ENCODE results near the gene SMYD1.

Gene SMYD1

DNA sequence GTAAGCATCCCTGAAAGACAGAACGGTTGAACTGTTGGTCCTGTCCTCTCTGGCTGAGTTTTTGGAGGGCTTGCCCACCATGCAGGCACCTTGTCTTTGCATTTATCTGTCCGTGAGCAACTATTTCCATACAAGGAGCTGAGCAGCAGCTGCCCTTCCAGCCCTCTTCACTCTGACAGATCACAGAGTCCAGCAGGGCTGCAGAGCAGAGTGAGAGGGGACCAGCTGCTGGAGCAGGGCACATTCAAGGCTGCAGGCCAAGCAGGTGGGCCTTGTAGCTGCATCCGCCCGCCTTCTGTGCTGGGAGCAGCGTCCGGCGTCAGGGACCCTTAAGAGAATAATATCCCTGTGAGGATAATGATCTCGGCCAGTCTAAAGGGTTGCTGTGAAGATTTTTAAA lies 9.5 kb downstream of the SMYD1 start:
- H3K9me3 ChIP-seq (ENCODE audit: control insufficient read depth, low read depth, low read length) = no peaks in the 10 kb centered on the region
- H3K36me3 ChIP-seq (ENCODE audit: control insufficient read depth, low read depth, low read length) = no peaks in the 10 kb centered on the region
- H3K9ac ChIP-seq (ENCODE audit: low read length) = no peak overlapping the region
- H3K27ac ChIP-seq (ENCODE audit: low read length) = no peak overlapping the region
- no peak overlapping the region for H3K4me3 ChIP-seq (ENCODE audit: low read length)
- no peaks in the 10 kb centered on the region for H3K4me1 ChIP-seq (ENCODE audit: control insufficient read depth, low read depth, low read length)
- H3K27me3 ChIP-seq (ENCODE audit: control insufficient read depth, insufficient read depth, low read length) = no peaks in the 10 kb centered on the region

DNA sequence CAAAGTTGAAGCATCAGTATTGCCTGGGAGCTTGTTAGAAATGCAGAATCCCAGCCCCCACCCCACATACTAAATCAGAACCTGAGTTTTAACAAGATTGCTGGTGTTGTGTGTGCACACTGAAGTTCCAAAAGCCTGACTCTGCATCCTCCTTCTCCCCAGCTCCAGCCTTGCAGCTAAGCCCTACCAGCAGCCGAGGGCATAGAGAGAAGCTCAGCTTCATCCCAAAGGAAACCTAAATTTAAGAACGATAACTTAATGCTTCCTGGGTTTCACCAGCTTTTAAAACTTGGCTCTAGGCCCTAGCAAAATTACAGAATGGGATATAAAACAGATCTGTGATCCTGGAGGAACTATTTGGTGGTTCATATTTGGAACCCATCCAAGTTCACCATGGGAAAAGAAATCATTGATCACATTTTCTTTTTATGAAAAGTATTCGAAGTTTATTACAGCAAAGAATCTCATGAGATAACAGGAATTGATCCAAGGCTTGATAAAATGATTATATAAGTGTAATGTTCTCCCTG lies 11.1 kb downstream of the SMYD1 start:
- Histone ChIP-seq H3K4me3 (ENCODE audit: low read length) (no peak overlapping the region), H3K9ac (ENCODE audit: low read length) (no peak overlapping the region), H3K27me3 (ENCODE audit: control insufficient read depth, insufficient read depth, low read length) (no peaks in the 10 kb centered on the region), H3K4me1 (ENCODE audit: control insufficient read depth, low read depth, low read length) (no peaks in the 10 kb centered on the region), H3K9me3 (ENCODE audit: control insufficient read depth, low read depth, low read length) (no peaks in the 10 kb centered on the region), H3K36me3 (ENCODE audit: control insufficient read depth, low read depth, low read length) (no peaks in the 10 kb centered on the region), H3K27ac (ENCODE audit: low read length) (no peak overlapping the region)

DNA sequence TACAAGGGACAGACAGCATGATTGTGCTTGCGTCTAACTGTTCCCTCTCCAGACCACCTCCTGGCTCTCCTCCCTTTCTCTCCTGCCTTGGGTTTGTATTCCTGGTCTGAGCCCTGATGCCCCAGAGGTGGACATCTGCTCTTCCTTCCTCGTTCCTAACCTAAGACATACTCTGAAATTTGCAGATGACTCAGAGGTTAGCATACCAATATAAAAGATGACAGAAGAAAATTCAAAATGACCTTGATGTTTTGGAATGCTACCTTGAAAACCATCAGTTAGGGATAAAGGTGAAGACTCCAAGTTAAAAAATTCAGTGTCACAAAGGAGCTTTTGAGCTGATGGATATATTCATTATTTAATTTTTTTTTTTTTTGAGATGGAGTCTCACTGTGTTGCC lies 12.9 kb downstream of the SMYD1 start:
- no peak overlapping the region for H3K9ac ChIP-seq (ENCODE audit: low read length)
- H3K4me3 ChIP-seq (ENCODE audit: low read length) = no peak overlapping the region
- H3K27ac ChIP-seq (ENCODE audit: low read length) = no peak overlapping the region
- H3K27me3 ChIP-seq (ENCODE audit: control insufficient read depth, insufficient read depth, low read length) = no peaks in the 10 kb centered on the region
- no peaks in the 10 kb centered on the region for H3K4me1 ChIP-seq (ENCODE audit: control insufficient read depth, low read depth, low read length)
- no peaks in the 10 kb centered on the region for H3K9me3 ChIP-seq (ENCODE audit: control insufficient read depth, low read depth, low read length)
- no peaks in the 10 kb centered on the region for H3K36me3 ChIP-seq (ENCODE audit: control insufficient read depth, low read depth, low read length)

DNA sequence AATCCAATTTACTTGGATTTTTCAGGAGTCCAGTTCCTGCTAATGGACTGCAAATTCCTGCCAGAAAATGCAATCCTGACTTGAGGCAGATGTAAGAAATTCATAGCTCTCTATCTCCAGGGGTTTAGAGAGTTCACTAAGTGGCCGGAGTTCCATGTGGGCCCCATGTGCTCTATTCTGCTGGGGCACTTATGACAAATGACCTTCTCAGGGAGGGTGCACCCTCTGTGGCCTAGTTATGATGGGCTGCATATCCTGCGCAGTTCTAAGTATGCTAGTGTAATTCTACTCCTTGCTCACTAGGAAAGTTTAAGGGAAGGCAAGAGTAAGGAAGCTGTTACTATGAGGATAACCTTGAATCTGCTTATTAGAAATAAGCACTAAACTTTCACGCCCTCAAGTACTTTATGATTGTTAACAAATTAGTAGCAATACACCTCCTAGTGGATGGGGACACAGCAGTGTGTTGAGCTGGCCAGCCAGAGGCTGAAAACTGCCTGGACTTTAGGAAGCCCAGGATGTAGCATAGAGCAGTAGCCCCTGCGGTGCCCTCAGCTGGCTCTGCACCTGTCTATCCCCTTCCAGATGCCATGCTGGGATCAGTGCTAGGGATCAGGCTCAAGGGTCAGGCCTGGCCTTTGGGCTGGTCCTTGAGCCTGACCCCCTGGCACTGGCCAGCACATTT lies 14.4 kb downstream of the SMYD1 start:
- Histone ChIP-seq H3K9ac (ENCODE audit: low read length) (no peak overlapping the region), H3K9me3 (ENCODE audit: control insufficient read depth, low read depth, low read length) (no peaks in the 10 kb centered on the region), H3K4me3 (ENCODE audit: low read length) (no peak overlapping the region), H3K4me1 (ENCODE audit: control insufficient read depth, low read depth, low read length) (no peaks in the 10 kb centered on the region), H3K27ac (ENCODE audit: low read length) (no peak overlapping the region), H3K27me3 (ENCODE audit: control insufficient read depth, insufficient read depth, low read length) (no peaks in the 10 kb centered on the region), H3K36me3 (ENCODE audit: control insufficient read depth, low read depth, low read length) (no peaks in the 10 kb centered on the region)

DNA sequence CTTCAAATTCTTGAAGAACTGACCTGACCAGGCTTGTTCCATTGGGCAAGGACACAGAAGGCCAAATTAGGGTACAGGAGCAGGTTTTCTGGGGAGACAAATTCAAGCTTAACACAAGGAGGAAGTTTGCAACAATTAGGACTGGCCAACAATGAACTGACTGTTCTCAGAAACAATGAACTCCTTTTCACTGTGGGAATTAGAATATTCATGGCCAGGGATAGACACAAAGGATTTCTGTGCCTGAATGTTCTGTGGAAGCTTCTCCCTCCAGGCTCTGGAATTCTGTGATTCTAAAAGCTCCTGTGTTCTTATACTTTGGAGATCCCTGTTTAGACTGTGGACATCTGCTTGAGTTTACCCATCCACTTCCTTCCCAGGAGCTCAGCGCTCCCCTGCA lies 15.2 kb downstream of the SMYD1 start:
- Histone ChIP-seq H3K9me3 (ENCODE audit: control insufficient read depth, low read depth, low read length) (no peaks in the 10 kb centered on the region), H3K4me1 (ENCODE audit: control insufficient read depth, low read depth, low read length) (no peaks in the 10 kb centered on the region), H3K27ac (ENCODE audit: low read length) (no peak overlapping the region), H3K27me3 (ENCODE audit: control insufficient read depth, insufficient read depth, low read length) (no peaks in the 10 kb centered on the region), H3K9ac (ENCODE audit: low read length) (no peak overlapping the region), H3K36me3 (ENCODE audit: control insufficient read depth, low read depth, low read length) (no peaks in the 10 kb centered on the region), H3K4me3 (ENCODE audit: low read length) (no peak overlapping the region)

DNA sequence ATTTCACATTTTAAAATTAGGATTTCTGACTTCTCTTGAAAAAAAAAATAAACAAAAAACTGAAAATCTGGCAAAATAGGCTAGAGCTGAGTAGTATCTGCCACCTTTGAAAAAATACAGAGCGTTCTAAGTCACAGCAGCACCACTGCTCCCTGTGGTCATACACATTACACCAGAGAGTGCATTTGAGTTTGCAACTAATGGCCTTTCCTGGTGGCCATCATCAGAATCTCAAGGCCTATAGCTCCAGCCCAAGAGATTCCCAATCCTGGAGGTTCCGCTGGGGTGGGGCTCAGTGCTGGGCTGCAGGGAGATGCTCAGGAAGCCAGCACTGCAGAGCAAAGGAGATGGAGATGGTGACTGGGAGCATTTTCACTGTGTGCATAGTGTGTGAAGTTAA lies 17.5 kb downstream of the SMYD1 start:
- H3K27ac ChIP-seq (ENCODE audit: low read length) = no peak overlapping the region
- H3K9me3 ChIP-seq (ENCODE audit: control insufficient read depth, low read depth, low read length) = no peaks in the 10 kb centered on the region
- H3K27me3 ChIP-seq (ENCODE audit: control insufficient read depth, insufficient read depth, low read length) = no peaks in the 10 kb centered on the region
- no peaks in the 10 kb centered on the region for H3K36me3 ChIP-seq (ENCODE audit: control insufficient read depth, low read depth, low read length)
- H3K4me1 ChIP-seq (ENCODE audit: control insufficient read depth, low read depth, low read length) = no peaks in the 10 kb centered on the region
- H3K4me3 ChIP-seq (ENCODE audit: low read length) = no peak overlapping the region
- no peak overlapping the region for H3K9ac ChIP-seq (ENCODE audit: low read length)

DNA sequence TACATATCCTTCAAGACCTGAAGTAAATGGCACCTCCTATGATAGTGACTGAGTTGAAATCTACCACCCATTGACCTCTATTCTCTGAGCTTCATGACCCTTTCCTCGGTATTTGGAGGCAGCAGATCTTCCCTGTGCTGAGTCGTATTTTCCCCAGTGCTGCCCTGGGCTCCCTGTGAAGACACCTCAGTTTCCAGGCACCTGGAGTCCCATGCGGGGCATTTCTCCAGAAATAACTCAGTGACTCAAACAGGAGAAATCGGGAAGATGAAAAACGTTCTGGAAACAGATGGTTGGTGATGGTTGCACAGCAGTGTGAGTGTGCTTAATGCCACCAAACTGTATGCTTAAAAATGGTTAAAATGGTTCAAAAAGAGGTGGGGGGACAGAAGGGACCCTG lies 18.0 kb downstream of the SMYD1 start:
- Histone ChIP-seq H3K27me3 (ENCODE audit: control insufficient read depth, insufficient read depth, low read length) (no peaks in the 10 kb centered on the region), H3K4me3 (ENCODE audit: low read length) (no peak overlapping the region), H3K9ac (ENCODE audit: low read length) (no peak overlapping the region), H3K36me3 (ENCODE audit: control insufficient read depth, low read depth, low read length) (no peaks in the 10 kb centered on the region), H3K27ac (ENCODE audit: low read length) (no peak overlapping the region), H3K4me1 (ENCODE audit: control insufficient read depth, low read depth, low read length) (no peaks in the 10 kb centered on the region), H3K9me3 (ENCODE audit: control insufficient read depth, low read depth, low read length) (no peaks in the 10 kb centered on the region)

DNA sequence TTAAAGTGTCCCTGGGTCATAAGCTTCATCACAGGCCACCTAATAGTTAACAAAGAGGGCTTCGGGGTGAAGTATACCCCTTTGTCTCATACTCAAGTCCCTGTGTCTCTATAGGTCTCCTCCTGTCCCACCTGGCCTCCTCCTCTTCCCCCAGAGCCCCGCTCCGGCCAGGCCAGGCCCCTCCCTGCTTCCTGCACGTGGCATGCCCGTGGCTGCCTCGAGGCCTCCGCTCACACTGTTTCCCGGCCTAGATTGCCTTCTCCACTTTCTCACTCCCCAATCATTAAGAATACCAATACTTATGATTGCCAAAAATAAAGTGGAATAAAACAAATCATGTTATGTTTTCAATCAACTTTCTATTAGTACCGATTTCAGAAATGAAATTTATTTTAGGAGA lies 18.8 kb downstream of the SMYD1 start:
- Histone ChIP-seq H3K9me3 (ENCODE audit: control insufficient read depth, low read depth, low read length) (no peaks in the 10 kb centered on the region), H3K4me3 (ENCODE audit: low read length) (no peak overlapping the region), H3K4me1 (ENCODE audit: control insufficient read depth, low read depth, low read length) (no peaks in the 10 kb centered on the region), H3K27ac (ENCODE audit: low read length) (no peak overlapping the region), H3K9ac (ENCODE audit: low read length) (no peak overlapping the region), H3K27me3 (ENCODE audit: control insufficient read depth, insufficient read depth, low read length) (no peaks in the 10 kb centered on the region), H3K36me3 (ENCODE audit: control insufficient read depth, low read depth, low read length) (no peaks in the 10 kb centered on the region)

DNA sequence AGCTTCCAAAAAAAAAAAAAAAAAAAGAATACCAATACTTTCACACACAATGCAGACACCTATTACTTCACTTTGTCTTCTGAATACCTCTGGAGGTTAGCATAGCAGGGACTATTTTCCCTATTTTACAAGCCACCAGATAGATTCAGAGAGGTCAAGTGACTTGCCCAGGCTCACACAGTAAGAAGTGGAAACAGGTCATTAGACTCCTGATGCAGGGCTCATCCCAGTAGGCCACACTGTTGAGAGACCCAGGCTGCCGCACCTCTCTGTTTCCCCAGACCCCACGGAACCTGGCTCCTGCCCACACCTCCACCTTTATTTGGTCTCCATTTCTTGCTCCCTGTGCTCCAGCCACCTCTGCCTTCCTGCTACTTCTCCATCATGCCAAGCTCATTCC lies 19.4 kb downstream of the SMYD1 start:
- Histone ChIP-seq H3K4me3 (ENCODE audit: low read length) (no peak overlapping the region), H3K4me1 (ENCODE audit: control insufficient read depth, low read depth, low read length) (no peaks in the 10 kb centered on the region), H3K9ac (ENCODE audit: low read length) (no peak overlapping the region), H3K9me3 (ENCODE audit: control insufficient read depth, low read depth, low read length) (no peaks in the 10 kb centered on the region), H3K27me3 (ENCODE audit: control insufficient read depth, insufficient read depth, low read length) (no peaks in the 10 kb centered on the region), H3K27ac (ENCODE audit: low read length) (no peak overlapping the region), H3K36me3 (ENCODE audit: control insufficient read depth, low read depth, low read length) (no peaks in the 10 kb centered on the region)

DNA sequence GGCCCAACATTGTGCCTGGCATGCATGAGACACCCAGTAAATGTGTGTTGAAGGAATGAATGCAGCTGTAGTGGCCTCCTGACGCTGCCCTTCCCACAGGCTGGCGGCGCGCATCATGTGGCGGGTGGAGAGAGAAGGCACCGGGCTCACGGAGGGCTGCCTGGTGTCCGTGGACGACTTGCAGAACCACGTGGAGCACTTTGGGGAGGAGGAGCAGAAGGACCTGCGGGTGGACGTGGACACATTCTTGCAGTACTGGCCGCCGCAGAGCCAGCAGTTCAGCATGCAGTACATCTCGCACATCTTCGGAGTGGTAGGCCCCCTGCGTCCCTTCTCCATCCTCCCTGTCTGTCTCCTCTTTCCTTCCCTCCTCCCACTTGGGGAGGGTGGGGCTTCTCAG lies 20.1 kb downstream of the SMYD1 start:
- Histone ChIP-seq H3K36me3 (ENCODE audit: control insufficient read depth, low read depth, low read length) (no peaks in the 10 kb centered on the region), H3K9me3 (ENCODE audit: control insufficient read depth, low read depth, low read length) (no peaks in the 10 kb centered on the region), H3K27me3 (ENCODE audit: control insufficient read depth, insufficient read depth, low read length) (no peaks in the 10 kb centered on the region), H3K4me3 (ENCODE audit: low read length) (no peak overlapping the region), H3K4me1 (ENCODE audit: control insufficient read depth, low read depth, low read length) (no peaks in the 10 kb centered on the region), H3K27ac (ENCODE audit: low read length) (no peak overlapping the region), H3K9ac (ENCODE audit: low read length) (no peak overlapping the region)

DNA sequence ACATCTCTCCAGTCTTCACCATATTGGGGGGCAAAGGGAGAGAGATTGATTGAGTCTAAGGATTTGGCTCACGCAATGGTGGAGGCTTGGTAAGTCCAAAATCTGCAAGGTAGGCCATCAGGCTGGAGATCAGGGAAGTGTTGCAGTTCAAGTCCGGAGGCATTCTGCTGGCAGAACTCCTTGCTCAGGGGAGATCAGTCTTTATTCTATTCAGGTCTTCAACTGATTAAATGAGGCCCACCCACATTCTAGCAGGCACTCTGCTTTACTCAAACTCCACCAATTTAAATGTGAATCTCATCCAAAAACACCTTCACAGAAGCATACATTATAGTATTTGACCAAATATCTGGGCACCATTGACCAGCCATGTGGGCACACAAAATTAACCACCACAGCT lies 21.4 kb downstream of the SMYD1 start:
- Histone ChIP-seq H3K4me3 (ENCODE audit: low read length) (no peak overlapping the region), H3K27ac (ENCODE audit: low read length) (no peak overlapping the region), H3K4me1 (ENCODE audit: control insufficient read depth, low read depth, low read length) (no peaks in the 10 kb centered on the region), H3K27me3 (ENCODE audit: control insufficient read depth, insufficient read depth, low read length) (no peaks in the 10 kb centered on the region), H3K9ac (ENCODE audit: low read length) (no peak overlapping the region), H3K36me3 (ENCODE audit: control insufficient read depth, low read depth, low read length) (no peaks in the 10 kb centered on the region), H3K9me3 (ENCODE audit: control insufficient read depth, low read depth, low read length) (no peaks in the 10 kb centered on the region)

DNA sequence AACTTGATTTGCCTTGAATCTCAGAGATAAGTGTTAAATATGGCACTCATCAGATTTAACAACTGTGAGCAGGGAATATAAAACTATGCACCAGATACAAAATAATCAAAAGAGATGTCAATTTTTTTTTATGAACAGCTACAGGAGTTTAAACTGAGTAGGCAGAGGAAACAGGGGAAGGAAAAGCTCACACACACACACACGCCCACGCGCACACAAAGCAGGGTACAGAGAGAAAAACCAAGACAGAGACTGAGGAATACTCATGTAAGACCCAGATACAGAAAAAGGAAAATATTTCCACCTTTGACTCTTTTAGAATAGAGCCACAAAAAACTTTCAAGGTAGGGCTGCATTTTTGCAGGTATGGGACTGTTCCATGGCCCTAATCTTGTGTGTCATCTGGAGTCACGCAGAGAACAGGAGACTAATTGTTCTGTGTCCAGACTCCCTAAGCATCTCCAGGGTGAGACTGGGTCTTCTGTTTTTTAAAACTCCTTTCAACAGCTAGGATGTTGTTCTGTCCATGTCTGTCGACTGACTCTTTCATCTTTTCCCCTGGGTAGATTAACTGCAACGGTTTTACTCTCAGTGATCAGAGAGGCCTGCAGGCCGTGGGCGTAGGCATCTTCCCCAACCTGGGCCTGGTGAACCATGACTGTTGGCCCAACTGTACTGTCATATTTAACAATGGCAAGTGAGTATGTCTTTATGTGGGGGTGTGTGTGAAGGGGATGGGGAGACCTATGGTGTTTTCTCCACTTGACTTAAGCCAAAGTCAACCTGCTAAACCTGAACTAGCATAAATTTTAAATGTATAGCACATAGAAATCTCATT lies 23.0 kb downstream of the SMYD1 start:
- Histone ChIP-seq H3K27me3 (ENCODE audit: control insufficient read depth, insufficient read depth, low read length) (no peaks in the 10 kb centered on the region), H3K27ac (ENCODE audit: low read length) (no peak overlapping the region)

More for the DNA sequence above, 23.0 kb downstream of the SMYD1 start:
- Histone ChIP-seq H3K36me3 (ENCODE audit: control insufficient read depth, low read depth, low read length) (no peaks in the 10 kb centered on the region), H3K4me1 (ENCODE audit: control insufficient read depth, low read depth, low read length) (no peaks in the 10 kb centered on the region), H3K4me3 (ENCODE audit: low read length) (no peak overlapping the region), H3K9me3 (ENCODE audit: control insufficient read depth, low read depth, low read length) (no peaks in the 10 kb centered on the region), H3K9ac (ENCODE audit: low read length) (no peak overlapping the region)

Data from iPS-18a (cell line).